Endodermal cell (in vitro differentiated cells): ENCODE measurements around the gene ERVMER34-1. TPM values are rescaled to one million over a fixed set of nuclear protein-coding genes. Genes with fewer than 3 reads are reported as not detected.

Experiments used
- DNase-seq: peaks from one replicate; pipeline ENCODE4 v3.0.0-alpha.2; 2017
- H3K27ac ChIP-seq: 2 replicates; pipeline ENCODE4 v1.5.1; 2013; ENCODE audit warnings: mild to moderate bottlenecking, low read depth, low read length, moderate library complexity
- H3K27me3 ChIP-seq: 2 replicates; pipeline ENCODE4 v1.6.1; 2013; ENCODE audit warnings: mild to moderate bottlenecking, low read length, moderate library complexity; ENCODE audit not compliant: insufficient read depth, control insufficient read depth, poor library complexity, severe bottlenecking
- H3K36me3 ChIP-seq: 2 replicates; pipeline ENCODE4 v1.7.0; 2013; ENCODE audit warnings: mild to moderate bottlenecking, low read length, moderate library complexity; ENCODE audit not compliant: control insufficient read depth, insufficient read depth
- H3K4me1 ChIP-seq: one replicate; pipeline ENCODE4 v1.7.0; 2013; ENCODE audit warnings: low read length; ENCODE audit not compliant: control insufficient read depth, insufficient read depth
- H3K4me3 ChIP-seq: 2 replicates; pipeline ENCODE4 v1.5.1; 2013; ENCODE audit warnings: mild to moderate bottlenecking, low read length, moderate library complexity
- H3K9ac ChIP-seq: 2 replicates; pipeline ENCODE4 v1.6.1; 2013; ENCODE audit warnings: mild to moderate bottlenecking, low read length, moderate library complexity; ENCODE audit not compliant: poor library complexity, severe bottlenecking; ENCODE audit errors: extremely low read depth
- H3K9me3 ChIP-seq: 2 replicates; pipeline ENCODE4 v1.6.1; 2013; ENCODE audit warnings: mild to moderate bottlenecking, low read length, moderate library complexity; ENCODE audit not compliant: control insufficient read depth
- H3K27ac Mint-ChIP-seq: 2 replicates; pipeline ENCODE4 v1.8.0; 2020; ENCODE audit warnings: mixed read lengths
- H3K27me3 Mint-ChIP-seq: 2 replicates; pipeline ENCODE4 v1.8.0; 2021; ENCODE audit warnings: mild to moderate bottlenecking, mixed read lengths; ENCODE audit not compliant: insufficient read depth
- H3K36me3 Mint-ChIP-seq: 2 replicates; pipeline ENCODE4 v1.8.0; 2020; ENCODE audit warnings: low read depth, mixed read lengths
- H3K4me1 Mint-ChIP-seq: 2 replicates; pipeline ENCODE4 v1.8.0; 2020; ENCODE audit warnings: mixed read lengths
- H3K4me3 Mint-ChIP-seq: 2 replicates; pipeline ENCODE4 v1.8.0; 2020; ENCODE audit warnings: mild to moderate bottlenecking, moderate library complexity, mixed read lengths
- H3K9me3 Mint-ChIP-seq: 2 replicates; pipeline ENCODE4 v1.8.0; 2020; ENCODE audit warnings: mild to moderate bottlenecking, mixed read lengths
- WGBS, 2 experiments: methylation state at CpG; one replicate each; pipeline versions ENCODE4 v1.1.5 to v1.1.7; 2013; ENCODE audit warnings: missing lambda C conversion rate in 2 of 2, mixed read lengths in 1 of 2; ENCODE audit not compliant: insufficient coverage in 1 of 2, insufficient read length in 1 of 2; 5-methylcytosine and 5-hydroxymethylcytosine counted together
- total RNA-seq, 2 donors: library from RNA; stranded (reverse); fragmentation: NEBNext Ultra II Directional in 1 of 2; extraction: Animal tissue kit (Norgen Biotek cat#: 25700) in 1 of 2; gene quantifications; 2 replicates in 1 of 2; 3 replicates in 1 of 2; pipeline ENCODE4 v1.2.1, GENCODE V29; 2021
- TF ChIP-seq, protein P1 (sequence below): fragments of 200-600 bp; sonication (generic); conservative IDR thresholded peaks from 2 replicates; pipeline ENCODE4 v1.5.0; 2021; ENCODE audit warnings: antibody characterized with exemption, mild to moderate bottlenecking

Gene ERVMER34-1
- total RNA-seq, 2 donors from 2014 or later = 3.1 to 4.9 TPM

DNA sequence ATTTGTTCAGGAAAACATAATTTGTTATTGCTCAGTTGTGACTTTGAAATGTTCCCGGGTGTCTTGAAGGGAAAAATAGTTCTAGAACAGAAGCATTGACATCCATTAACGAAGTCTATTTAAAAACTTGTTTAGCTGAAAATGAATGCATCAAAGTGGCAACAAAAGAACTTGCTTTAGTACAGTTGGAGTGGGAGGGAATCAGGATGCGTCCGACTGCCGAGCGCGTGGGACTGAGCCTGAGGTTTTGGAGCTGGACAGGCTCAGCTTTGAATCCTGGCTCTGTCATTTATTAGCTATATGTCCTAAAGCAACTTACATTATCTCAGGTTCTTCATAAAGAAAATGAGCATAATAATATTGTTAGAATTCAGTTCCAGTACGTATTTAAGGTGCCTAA, 9.0 kb upstream of the ERVMER34-1 start:
- TF ChIP-seq, protein P1, sequence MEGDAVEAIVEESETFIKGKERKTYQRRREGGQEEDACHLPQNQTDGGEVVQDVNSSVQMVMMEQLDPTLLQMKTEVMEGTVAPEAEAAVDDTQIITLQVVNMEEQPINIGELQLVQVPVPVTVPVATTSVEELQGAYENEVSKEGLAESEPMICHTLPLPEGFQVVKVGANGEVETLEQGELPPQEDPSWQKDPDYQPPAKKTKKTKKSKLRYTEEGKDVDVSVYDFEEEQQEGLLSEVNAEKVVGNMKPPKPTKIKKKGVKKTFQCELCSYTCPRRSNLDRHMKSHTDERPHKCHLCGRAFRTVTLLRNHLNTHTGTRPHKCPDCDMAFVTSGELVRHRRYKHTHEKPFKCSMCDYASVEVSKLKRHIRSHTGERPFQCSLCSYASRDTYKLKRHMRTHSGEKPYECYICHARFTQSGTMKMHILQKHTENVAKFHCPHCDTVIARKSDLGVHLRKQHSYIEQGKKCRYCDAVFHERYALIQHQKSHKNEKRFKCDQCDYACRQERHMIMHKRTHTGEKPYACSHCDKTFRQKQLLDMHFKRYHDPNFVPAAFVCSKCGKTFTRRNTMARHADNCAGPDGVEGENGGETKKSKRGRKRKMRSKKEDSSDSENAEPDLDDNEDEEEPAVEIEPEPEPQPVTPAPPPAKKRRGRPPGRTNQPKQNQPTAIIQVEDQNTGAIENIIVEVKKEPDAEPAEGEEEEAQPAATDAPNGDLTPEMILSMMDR = no peak
- no peak overlapping the region for H3K27ac ChIP-seq
- no peak for DNase-seq
- no peaks in the 10 kb centered on the region for H3K9me3 ChIP-seq
- H3K36me3 ChIP-seq = no peaks in the 10 kb centered on the region
- H3K9ac ChIP-seq = no peak overlapping the region
- Mint-ChIP-seq H3K9me3 (no peaks in the 10 kb centered on the region), H3K4me3 (no peak overlapping the region), H3K36me3 (no peaks in the 10 kb centered on the region), H3K4me1 (no peaks in the 10 kb centered on the region), H3K27ac (no peak overlapping the region), H3K27me3 (peaks cover 2% of the 10 kb centered on the region)
- H3K4me1 ChIP-seq = no peaks in the 10 kb centered on the region
- H3K4me3 ChIP-seq = no peak overlapping the region
- WGBS, 2 experiments = 95 to 100% methylated on average over 4 to 8 of the region's 8 CpGs
- H3K27me3 ChIP-seq = no peaks in the 10 kb centered on the region

DNA sequence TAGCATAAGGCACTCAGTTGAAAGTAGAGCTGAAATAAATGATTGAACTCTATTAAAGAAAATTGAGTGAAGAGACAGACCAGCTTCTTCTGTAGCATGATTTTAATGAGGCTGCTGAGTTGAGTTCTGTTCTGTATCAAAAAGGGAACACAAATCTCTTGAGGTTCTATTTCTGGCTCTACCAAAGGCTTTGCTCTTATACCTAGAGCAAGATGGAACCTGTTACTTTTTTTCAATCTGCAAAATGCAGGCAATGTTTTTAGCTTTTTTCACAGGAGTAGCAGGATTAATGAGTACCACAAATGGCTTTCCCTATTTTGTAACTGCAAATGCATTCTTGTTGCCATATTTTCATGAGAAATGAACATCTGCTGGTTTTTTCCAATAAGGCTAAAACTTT, 4.2 kb upstream of the ERVMER34-1 start:
- no peak for DNase-seq
- H3K9me3 ChIP-seq = no peaks in the 10 kb centered on the region
- H3K4me3 ChIP-seq = no peak overlapping the region
- no peak overlapping the region for H3K9ac ChIP-seq
- TF ChIP-seq, protein P1 = no peak
- Mint-ChIP-seq H3K9me3 (peaks cover 5% of the 10 kb centered on the region), H3K36me3 (no peaks in the 10 kb centered on the region), H3K27me3 (peaks cover 34% of the 10 kb centered on the region), H3K27ac (no peak overlapping the region), H3K4me1 (no peaks in the 10 kb centered on the region), H3K4me3 (no peak overlapping the region)
- H3K36me3 ChIP-seq = no peaks in the 10 kb centered on the region
- no peak overlapping the region for H3K27ac ChIP-seq
- no peaks in the 10 kb centered on the region for H3K4me1 ChIP-seq
- peaks cover 27% of the 10 kb centered on the region for H3K27me3 ChIP-seq

DNA sequence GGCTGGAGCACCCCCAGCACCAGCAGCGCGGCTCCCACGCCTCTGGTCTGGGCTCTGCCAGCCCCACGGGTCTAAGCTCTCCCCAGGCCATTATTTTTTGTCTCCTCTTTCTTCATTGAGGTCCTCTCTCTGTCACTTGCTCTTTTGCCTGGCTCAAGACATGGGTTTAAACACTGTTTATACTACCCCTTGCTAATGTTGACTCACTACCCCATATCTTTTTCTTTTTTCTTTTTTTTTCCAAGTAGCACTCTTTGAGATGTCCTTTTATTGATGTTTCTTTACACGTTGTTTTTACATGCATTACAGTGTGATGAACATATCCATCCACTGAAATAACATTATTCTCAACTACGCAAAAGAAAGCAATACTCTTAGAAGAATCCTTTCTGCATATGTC, 1.7 kb upstream of the ERVMER34-1 start:
- WGBS, 2 experiments = 94 to 96% methylated on average over 4 to 6 of the region's 6 CpGs
- Histone ChIP-seq H3K4me3 (no peak overlapping the region), H3K4me1 (no peaks in the 10 kb centered on the region), H3K27ac (no peak overlapping the region), H3K9me3 (no peaks in the 10 kb centered on the region), H3K27me3 (peaks cover 52% of the 10 kb centered on the region), H3K36me3 (no peaks in the 10 kb centered on the region), H3K9ac (no peak overlapping the region)
- no peak overlapping the region for H3K27ac Mint-ChIP-seq
- H3K4me3 Mint-ChIP-seq = no peak overlapping the region
- H3K9me3 Mint-ChIP-seq = peaks cover 5% of the 10 kb centered on the region
- no peak for DNase-seq
- TF ChIP-seq, protein P1 = no peak
- peaks cover 59% of the 10 kb centered on the region for H3K27me3 Mint-ChIP-seq
- peaks cover 2% of the 10 kb centered on the region for H3K4me1 Mint-ChIP-seq
- H3K36me3 Mint-ChIP-seq = peaks cover 4% of the 10 kb centered on the region
